Activated CD8-positive, alpha-beta memory T cell treated with anti-CD3 and anti-CD28 coated beads, Interleukin-2, amount 50 U/mL, for 24 hours (primary cell): ENCODE results near the gene ZNF398.
A peak's percentile ranks its signal among the peaks of the same experiment; 100 is the strongest.

Experiments
- DNase-seq: peaks from one replicate; pipeline ENCODE4 v3.0.0-alpha.2; 2020; ENCODE audit errors: extremely low read depth

The ZNF398 gene

GRCh38 chr7:149150981-149151380 lies 3.7 kb downstream of the ZNF398 start:
- DNase-seq, result no peak

- DNase-seq, result no peak
Measured at GRCh38 chr7:149153346-149153745, 6.1 kb downstream of the ZNF398 start.

DNA sequence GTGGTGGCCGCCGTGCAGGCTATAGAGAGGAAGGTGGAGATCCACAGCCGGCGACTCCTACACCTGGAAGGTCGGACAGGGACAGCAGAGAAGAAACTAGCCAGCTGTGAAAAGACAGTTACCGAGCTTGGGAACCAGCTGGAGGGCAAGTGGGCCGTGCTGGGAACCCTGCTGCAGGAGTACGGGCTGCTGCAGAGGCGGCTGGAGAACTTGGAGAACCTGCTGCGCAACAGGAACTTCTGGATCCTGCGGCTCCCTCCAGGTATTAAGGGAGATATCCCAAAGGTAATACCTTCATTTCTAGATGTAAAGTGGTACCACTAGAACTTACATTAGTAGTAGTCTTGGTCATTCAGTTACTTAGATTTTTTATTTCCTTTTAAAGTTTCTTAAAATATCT lies 6.8 kb downstream of the ZNF398 start:
- no peak for DNase-seq

DNA sequence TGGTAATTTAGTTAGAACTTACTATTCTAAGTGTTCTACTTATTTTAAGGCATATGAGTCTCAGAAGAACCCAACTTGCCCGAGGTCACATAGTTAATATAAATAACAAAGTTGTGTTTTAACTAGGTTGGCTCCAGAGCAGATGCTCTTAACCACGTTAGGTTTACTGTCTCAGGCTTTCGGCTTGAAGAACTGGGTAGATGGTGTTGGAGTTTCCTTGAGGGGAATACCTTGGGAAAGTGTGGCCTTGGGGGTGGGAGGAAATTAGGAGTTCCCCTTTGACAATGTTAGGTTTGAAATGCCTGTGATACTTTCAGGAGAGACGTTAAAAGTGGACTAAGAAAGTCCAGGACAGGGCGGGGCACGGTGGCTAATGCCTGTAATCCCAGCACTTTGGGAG lies 9.6 kb downstream of the ZNF398 start:
- no peak for DNase-seq

DNA sequence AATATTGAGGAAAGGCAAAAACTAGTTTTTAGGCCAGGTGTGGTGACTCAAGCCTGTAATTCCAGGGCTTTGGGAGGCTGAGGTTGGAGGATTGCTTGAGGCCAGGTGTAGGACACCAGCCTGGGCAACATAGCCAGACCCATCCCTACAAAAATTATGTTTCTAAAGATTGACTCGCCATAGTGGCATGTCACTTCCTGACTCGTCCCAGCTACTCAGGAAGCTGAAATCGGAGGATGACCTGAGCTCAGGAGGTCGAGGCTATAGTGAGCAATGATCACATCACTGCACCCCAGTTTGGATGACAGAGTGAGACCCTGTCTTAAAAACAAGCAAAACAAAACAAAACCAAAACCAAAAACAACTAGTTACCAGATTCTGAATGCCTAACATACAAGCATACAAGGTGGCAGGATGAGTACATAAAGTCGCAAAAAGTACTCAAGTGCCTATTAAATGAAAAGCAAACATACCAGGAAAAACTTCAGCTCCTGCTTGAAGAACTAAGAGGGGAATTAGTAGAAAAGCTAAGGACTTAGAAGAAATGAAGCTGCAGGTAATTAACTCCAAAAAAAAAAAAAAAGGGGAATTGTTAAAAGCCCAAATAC lies 14.1 kb downstream of the ZNF398 start:
- DNase-seq, result no peak

DNA sequence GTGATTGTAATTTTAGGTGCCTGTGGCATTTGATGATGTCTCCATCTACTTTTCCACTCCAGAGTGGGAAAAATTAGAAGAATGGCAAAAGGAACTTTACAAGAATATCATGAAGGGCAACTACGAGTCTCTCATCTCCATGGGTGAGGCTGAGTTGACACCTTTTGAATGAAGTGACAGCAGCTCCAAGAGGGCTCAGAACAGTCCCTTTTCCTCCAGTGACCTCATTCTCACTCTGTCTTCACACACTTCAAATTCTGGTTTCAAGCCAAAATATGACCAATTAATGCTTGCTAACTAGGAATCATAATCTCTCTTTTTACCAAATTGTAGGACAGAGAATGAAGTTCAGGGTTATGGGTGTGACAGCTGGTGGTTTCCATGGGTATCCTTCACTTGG lies 18.9 kb downstream of the ZNF398 start:
- no peak for DNase-seq

GRCh38 chr7:149166630-149167352 lies 19.5 kb downstream of the ZNF398 start:
- no peak for DNase-seq

- DNase-seq, result no peak
Measured at GRCh38 chr7:149171892-149172533, 24.8 kb downstream of the ZNF398 start.

DNA sequence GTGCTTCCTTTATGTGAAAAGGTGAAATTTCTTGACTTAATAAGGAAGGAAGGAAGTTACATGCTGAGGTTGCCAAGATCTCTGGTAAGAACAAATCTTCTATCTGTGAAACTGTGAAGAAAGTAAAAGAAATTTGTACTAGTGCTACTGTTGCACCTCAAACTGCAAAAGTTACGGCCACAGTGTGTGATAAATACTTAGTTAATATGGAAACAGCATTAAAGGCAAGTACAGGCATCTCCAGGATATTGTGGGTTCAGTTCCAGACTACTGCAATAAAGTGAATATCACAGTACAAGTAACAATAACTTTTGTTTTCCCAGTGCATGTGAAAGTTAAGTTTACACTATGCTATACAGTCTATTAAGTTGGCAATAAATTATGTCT lies 25.3 kb downstream of the ZNF398 start:
- no peak for DNase-seq

- DNase-seq, result no peak
Measured at GRCh38 chr7:149175150-149175549, 27.9 kb downstream of the ZNF398 start.

- no peak for DNase-seq
Measured at GRCh38 chr7:149179241-149179640, 32.0 kb downstream of the ZNF398 start.

- DNase-seq, result no peak
Measured at GRCh38 chr7:149180722-149181449, 33.6 kb downstream of the ZNF398 start.

- DNase-seq, result no peak
Measured at GRCh38 chr7:149181450-149181790, 34.2 kb downstream of the ZNF398 start.

GRCh38 chr7:149184274-149184673 lies 37.0 kb downstream of the ZNF398 start:
- no peak for DNase-seq

DNA sequence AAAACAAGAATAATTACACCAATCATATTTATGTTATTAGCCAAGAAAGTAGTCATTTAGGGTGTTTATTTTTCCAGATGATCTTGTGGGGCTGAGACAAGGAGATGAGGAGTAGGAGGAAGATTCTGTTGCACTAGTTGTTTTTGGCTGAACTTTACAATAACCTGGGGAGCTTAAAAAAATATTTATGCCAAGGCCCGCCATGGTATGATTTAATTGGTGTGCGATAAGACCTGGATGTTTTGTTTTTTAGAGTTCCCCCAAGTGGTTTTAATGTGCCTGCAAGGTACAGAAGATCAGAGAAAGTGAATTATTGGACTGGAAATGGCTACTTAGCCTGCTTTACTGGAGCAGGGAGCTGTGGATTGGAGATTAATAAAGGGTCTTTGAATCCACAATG lies 41.0 kb downstream of the ZNF398 start:
- no peak for DNase-seq

- DNase-seq, result no peak
Measured at GRCh38 chr7:149188637-149189259, 41.5 kb downstream of the ZNF398 start.

- no peak for DNase-seq
Measured at GRCh38 chr7:149191851-149192250, 44.6 kb downstream of the ZNF398 start.

- no peak for DNase-seq
Measured at GRCh38 chr7:149194799-149195179, 47.5 kb downstream of the ZNF398 start.

- DNase-seq, result peak; percentile 36
Measured at GRCh38 chr7:149195180-149196150, 48.2 kb downstream of the ZNF398 start, which contains the start of gene ZNF282. TSS of gene ZNF282 (plus strand) at chr7:149195546. CDS start at chr7:149195590, 44 bp downstream.

GRCh38 chr7:149196151-149196704 lies 49.0 kb downstream of the ZNF398 start:
- no peak for DNase-seq
